Psoas muscle (tissue), 8 donors: Measurements from ENCODE around the gene SEMA7A. TPM values are rescaled to one million over a fixed set of nuclear protein-coding genes. Genes with fewer than 3 reads are reported as not detected.

Experiments
- ATAC-seq, 4 donors: fragments of 200-7000 bp; cut with Tn5 transposase; one replicate each; pipeline ENCODE4 v1.9.1; 2020; ENCODE audit warnings: moderate library complexity in 3 of 4, mild to moderate bottlenecking in 2 of 4
- DNase-seq, 2 donors: peaks; one replicate each; pipeline ENCODE4 v3.0.0-alpha.2; 2020
- H3K27ac ChIP-seq: fragments of 200-600 bp; one replicate; pipeline ENCODE4 v1.8.0; 2022
- H3K27me3 ChIP-seq, 3 donors: fragments of 200-600 bp in 1 of 3; one replicate each; pipeline versions ENCODE4 v1.6.1 to v1.8.0; 2013 to 2022; ENCODE audit warnings: low read length in 2 of 3, mild to moderate bottlenecking in 2 of 3, moderate library complexity in 1 of 3; ENCODE audit not compliant: insufficient read depth in 3 of 3
- H3K36me3 ChIP-seq, 2 donors: fragments of 200-600 bp in 1 of 2; one replicate each; pipeline versions ENCODE4 v1.6.1 to v1.8.0; 2013 to 2022; ENCODE audit warnings: low read depth in 1 of 2, mild to moderate bottlenecking in 1 of 2, moderate library complexity in 1 of 2; ENCODE audit not compliant: insufficient read depth in 1 of 2
- H3K4me1 ChIP-seq: fragments of 200-600 bp; one replicate; pipeline ENCODE4 v1.8.0; 2022
- H3K4me3 ChIP-seq: fragments of 200-600 bp; one replicate; pipeline ENCODE4 v1.8.0; 2022; ENCODE audit warnings: mild to moderate bottlenecking
- H3K9me3 ChIP-seq: fragments of 200-600 bp; one replicate; pipeline ENCODE4 v1.8.0; 2022
- CTCF ChIP-seq: fragments of 200-600 bp; IDR thresholded peaks from one replicate; pipeline ENCODE4 v1.8.0; 2022; ENCODE audit warnings: antibody characterized with exemption
- WGBS, 3 donors: extraction: QIAGEN DNeasy Blood & Tissue Kit; methylation state at CpG; one replicate each; pipeline versions ENCODE4 v1.1.6 to v1.1.7; 2013; 5-methylcytosine and 5-hydroxymethylcytosine counted together
- intact Hi-C, 2 donors: fragments of 100-400 bp; cut with DNase I; formaldehyde crosslinking; loops; one replicate each; pipeline versions ENCODE4 v1.11.0 to v1.14.2; 2022
- polyA plus RNA-seq, 3 donors: library from polyadenylated mRNA; stranded (reverse); fragments of 200-250 nt; gene quantifications; one replicate each; pipeline ENCODE4 v1.2.3, GENCODE V29; 2013
- total RNA-seq, 4 donors: library from RNA; stranded (reverse); fragmentation: NEBNext Ultra II Directional in 2 of 4; extraction: Animal tissue kit (Norgen Biotek cat#: 25700) in 2 of 4; gene quantifications; one replicate each; pipeline versions ENCODE4 v1.2.1 to v1.2.4, GENCODE V29; 2021 to 2023
- donor health status: healthy with polysubstance abuse.
- donor health status: DM: no; HTN: no; CAD: no; lungs with moderate emphysema.
- donor health status: Bipolar disorder and iron deficiency.
- donor health status: healthy.
- donor health status: DM: yes; HTN: yes; CAD: no.
- donor health status: DM: no; HTN: no; CAD: no.
- donor health status: DM: no; HTN: no; CAD: no.
- donor health status: DM: yes; HTN: yes; CAD: no.

Gene SEMA7A
- total and polyA plus RNA-seq, 7 donors, result 0.44 to 2.0 (median 1.2) TPM

GRCh38 chr15:74451861-74452835 is 18.4 kb upstream of the SEMA7A start:
- H3K4me3 ChIP-seq, result no peak overlapping the region
- ATAC-seq (no peak), DNase-seq (no peak)
- no peaks in the 10 kb centered on the region for H3K9me3 ChIP-seq
- 78 to 83% (median 79%) methylated on average over 16 of the region's 16 CpGs for WGBS, 3 donors
- H3K4me1 ChIP-seq, result no peaks in the 10 kb centered on the region
- peaks cover 13 to 100% of the 10 kb centered on the region in 2 donors for H3K36me3 ChIP-seq
- no peaks in the 10 kb centered on the region for H3K27me3 ChIP-seq
- intact Hi-C loops, result no loop called here
- no peak for TF ChIP-seq CTCF
- no peak overlapping the region for H3K27ac ChIP-seq

- no peak for DNase-seq
- Histone ChIP-seq H3K27ac (no peak overlapping the region), H3K4me1 (no peaks in the 10 kb centered on the region), H3K9me3 (no peaks in the 10 kb centered on the region), H3K36me3 (peaks cover 13 to 100% of the 10 kb centered on the region in 2 donors), H3K27me3 (no peaks in the 10 kb centered on the region), H3K4me3 (no peak overlapping the region)
- intact Hi-C loops, result no loop called here
- TF ChIP-seq CTCF, result no peak
- WGBS, 3 donors, result 89 to 98% (median 97%) methylated on average over 2 of the region's 2 CpGs
- ATAC-seq, result no peak
Measured at GRCh38 chr15:74451322-74451721, 17.6 kb upstream of the SEMA7A start.

GRCh38 chr15:74449643-74450205 is 16.0 kb upstream of the SEMA7A start:
- no peaks in the 10 kb centered on the region for H3K4me1 ChIP-seq
- TF ChIP-seq CTCF, result no peak
- intact Hi-C loops, result no loop called here
- no peaks in the 10 kb centered on the region for H3K9me3 ChIP-seq
- peaks cover 17 to 100% of the 10 kb centered on the region in 2 donors for H3K36me3 ChIP-seq
- H3K27ac ChIP-seq, result no peak overlapping the region
- no peak overlapping the region for H3K4me3 ChIP-seq
- no peak for ATAC-seq
- DNase-seq, result no peak
- WGBS, 3 donors, result 77 to 90% (median 83%) methylated on average over 12 of the region's 12 CpGs
- no peaks in the 10 kb centered on the region for H3K27me3 ChIP-seq

GRCh38 chr15:74449095-74449494 is 15.3 kb upstream of the SEMA7A start:
- ATAC-seq (no peak), DNase-seq (no peak)
- H3K4me1 ChIP-seq, result no peaks in the 10 kb centered on the region
- TF ChIP-seq CTCF, result no peak
- H3K27ac ChIP-seq, result no peak overlapping the region
- no peaks in the 10 kb centered on the region for H3K9me3 ChIP-seq
- H3K36me3 ChIP-seq, result peaks cover 17 to 99% of the 10 kb centered on the region in 2 donors
- no peaks in the 10 kb centered on the region for H3K27me3 ChIP-seq
- intact Hi-C loops, result no loop called here
- H3K4me3 ChIP-seq, result no peak overlapping the region
- 94 to 97% (median 96%) methylated on average over 7 of the region's 7 CpGs for WGBS, 3 donors
